Fibroblast of skin of abdomen (primary cell): ENCODE results near the gene TMEM245.

Source experiments
- DNase-seq: peaks from one replicate; pipeline ENCODE4 v3.0.0-alpha.2; 2013

Gene TMEM245

GRCh38 chr9:109062543-109062942, 57.2 kb downstream of the TMEM245 start:
- DNase-seq, result no peak

DNA sequence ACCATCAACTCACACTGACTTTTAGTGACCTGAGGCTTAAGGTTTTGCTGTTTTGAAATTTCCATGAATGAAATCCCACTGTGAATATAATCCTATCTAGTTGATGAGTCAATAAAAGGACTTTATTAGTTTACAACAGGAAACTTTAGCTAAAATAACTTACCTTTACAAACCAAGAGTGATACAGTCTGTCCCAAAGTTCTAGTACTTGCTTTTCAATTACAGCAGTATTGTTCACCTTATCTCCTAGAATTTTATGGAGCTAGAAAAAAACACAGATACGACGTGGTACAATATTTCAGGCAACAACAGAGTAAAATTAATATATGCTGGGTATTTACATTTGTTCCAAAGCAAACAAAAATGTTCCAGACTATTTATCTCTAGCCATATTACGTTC, 59.6 kb downstream of the TMEM245 start:
- DNase-seq, result no peak

DNA sequence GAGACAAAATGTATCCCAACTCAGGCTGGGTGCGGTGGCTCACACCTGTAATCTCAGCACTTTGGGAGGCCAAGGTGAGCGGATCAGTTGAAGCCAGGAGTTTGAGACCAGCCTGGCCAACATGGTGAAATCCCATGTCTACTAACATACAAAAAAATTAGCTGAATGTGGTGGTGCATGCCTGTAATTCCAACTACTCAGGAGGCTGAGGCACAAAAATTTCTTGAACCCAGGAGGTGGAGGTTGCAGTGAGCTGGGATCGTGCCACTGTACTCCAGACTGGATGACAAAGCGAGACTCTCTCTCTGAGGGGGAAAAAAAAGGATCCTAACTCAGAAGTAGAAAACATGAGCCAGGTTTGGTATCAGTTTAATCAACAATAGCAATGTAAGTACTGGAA, 66.6 kb downstream of the TMEM245 start:
- DNase-seq, result peak; percentile 8

GRCh38 chr9:109052416-109052815, 67.3 kb downstream of the TMEM245 start:
- DNase-seq, result peak; percentile 53

DNA sequence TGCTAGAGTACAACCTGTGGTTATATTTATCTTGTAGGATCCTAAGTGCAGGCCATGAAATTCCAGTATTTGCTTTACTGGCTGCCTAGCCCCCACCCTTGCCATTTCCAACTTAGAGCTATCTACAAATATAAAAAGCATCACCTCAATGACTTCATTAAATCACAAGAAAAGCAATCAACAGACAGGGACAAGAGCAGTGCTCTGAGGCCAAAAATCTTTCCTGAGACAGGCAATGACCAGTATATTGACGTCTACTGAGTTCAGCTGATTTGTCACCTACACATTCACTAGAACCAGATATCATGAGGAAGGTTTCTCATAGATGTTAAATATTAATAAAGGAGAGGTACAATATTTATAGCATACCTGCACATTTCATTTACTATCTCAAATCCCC, 68.0 kb downstream of the TMEM245 start:
- no peak for DNase-seq

DNA sequence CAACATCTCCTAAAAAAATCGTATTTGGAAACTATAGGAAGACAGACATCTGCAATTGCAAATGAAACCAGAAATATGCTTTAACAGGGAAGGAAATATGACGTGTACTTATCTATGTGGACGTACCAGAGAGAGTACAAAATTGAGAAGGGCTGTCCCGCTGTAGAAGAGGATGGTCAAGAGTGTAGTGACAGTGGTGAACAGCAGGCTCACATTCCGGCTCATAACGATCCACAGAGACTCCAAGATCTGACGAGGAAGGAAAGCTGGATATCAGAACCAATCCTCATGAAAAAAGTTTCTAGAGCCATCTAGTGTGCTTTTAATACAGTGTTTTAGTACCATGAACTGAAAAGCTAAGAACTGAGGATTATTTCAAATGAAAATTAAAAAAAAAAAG, 69.3 kb downstream of the TMEM245 start:
- DNase-seq, result no peak

DNA sequence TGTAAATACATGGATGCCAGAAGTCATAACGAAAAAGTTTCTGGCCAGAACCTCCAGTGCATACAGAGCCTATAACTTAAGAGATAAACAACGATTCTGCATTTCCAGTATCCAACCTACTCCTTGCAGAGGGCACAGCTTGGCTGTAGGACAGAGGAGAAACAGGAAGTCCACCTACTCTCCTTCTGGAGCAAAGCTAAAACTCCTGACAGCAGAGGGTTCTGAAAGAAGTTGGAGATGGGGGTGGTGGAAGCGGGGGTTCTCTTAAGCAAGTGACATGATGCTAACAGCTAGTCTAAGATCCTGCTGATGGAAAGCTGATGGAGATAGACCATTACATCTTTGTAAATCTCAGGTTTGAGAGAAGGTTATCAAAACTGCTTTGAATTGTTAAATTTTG, 70.9 kb downstream of the TMEM245 start:
- no peak for DNase-seq

GRCh38 chr9:109047259-109047658, 72.5 kb downstream of the TMEM245 start:
- DNase-seq, result no peak

- DNase-seq, result no peak
These were observed 73.4 kb downstream of the TMEM245 start for GRCh38 chr9:109046346-109046745.

DNA sequence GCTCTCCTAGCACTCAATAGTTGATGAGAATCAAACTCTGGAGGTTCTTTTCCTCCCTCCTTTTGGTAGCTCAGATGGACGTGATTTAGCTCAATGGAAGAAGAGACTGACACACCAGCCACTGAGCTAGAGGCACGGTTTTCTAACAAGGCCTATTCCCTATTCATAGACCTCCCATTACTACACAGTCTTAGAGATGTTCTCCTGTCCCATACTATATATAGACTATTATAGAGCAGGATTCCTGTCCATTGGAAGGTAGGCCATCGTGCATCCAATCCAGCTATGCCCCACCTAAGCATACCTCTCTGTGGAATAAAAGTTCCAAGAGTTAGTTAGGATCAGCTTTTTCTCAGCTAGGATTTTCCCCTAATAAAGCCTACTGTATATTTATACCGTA, 76.2 kb downstream of the TMEM245 start:
- no peak for DNase-seq

DNA sequence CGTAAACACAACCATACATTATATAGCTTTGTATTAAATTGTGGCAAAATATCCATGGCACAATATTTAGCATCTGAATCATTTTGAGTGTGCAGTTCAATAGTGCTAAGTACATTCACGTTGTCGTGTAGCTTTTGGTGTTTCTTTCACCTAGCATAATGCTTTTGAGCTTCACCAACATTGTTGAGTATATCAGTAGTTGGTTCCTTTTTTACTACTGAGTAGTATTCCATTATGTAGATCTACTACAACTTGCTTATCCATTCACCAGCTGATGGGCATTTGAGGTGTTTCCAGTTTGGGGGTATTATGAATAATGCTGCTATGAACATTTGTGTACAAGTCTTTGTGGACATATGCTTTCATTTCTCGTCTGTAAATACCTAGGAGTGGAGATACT, 79.2 kb downstream of the TMEM245 start:
- DNase-seq, result no peak

GRCh38 chr9:109039539-109039938, 80.2 kb downstream of the TMEM245 start:
- DNase-seq, result no peak

DNA sequence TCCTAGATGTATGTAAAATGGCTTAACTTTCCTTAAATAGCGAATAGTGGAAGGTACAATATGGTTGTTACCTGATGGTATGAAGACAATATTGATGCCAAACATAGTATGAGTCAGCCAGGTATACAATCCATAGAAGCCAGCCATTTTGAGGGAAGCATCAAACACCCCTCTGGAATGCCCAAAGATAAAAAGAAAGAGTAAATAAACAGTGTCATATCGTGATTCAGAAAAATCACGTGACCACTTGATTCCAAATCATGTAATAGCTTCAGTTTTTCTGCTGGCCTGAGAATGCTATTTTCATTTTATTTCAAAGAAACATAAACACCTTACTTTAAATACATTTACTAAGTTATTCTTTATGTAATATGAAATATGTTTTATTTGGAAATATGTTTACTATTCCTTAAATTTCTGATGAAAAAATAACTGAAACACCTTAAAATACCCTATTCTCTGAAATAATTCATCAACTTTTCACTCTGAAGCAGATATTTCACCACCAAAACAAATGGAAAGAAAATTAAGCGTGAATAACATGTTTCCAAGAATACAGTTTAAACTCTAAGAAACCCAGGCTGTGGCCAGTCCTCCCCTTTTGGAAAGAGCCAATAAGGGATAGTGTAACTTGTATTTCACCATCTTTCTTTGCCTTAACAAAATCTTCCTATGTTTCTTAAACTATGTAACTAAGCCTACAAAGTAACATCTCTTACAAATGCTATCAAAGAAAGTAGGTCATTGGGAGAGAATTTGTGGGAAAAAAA, 81.6 kb downstream of the TMEM245 start:
- DNase-seq, result no peak

DNA sequence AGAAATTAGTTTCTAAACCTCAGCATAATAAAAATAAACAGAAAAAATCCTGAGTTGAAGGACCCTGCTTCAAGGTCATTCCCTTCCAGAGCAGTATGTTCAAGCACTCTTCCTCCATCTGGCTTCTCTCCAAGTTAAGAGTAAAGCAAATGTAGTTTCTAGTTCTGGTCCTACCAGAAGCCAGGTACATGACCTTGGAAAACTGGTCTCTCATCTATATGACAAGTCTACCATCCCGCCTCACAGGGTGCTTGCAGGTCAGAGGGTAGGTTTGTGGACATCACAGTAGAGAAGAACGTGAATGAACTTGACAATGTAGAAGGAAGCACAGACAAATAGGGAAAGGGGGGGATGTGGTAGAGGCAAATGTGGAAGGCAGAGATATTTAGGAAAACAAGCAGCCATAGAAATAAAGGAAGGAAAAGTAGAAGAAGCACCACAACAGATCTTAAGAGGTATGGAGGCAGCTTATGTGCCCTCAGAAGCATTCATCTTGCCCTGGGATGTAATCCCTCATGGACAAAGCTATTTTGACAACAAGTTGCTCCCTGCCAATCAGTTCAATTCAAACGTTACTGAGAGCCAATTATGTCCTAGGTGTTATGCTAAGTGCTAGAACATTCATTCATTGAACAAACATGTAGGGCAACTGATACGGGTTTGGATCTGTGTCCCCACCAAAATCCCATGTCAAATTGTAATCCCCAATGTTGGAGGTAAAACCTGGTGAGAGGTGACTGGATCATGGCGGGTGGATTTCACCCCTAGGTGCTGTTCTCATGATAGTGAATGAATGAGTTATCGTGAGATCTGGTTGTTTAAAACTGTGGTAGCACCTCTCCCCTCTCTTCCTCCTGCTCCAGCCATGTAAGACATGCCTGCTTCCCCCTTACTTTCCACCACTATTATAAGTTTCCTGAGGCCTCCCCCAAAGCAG, 82.7 kb downstream of the TMEM245 start:
- no peak for DNase-seq

DNA sequence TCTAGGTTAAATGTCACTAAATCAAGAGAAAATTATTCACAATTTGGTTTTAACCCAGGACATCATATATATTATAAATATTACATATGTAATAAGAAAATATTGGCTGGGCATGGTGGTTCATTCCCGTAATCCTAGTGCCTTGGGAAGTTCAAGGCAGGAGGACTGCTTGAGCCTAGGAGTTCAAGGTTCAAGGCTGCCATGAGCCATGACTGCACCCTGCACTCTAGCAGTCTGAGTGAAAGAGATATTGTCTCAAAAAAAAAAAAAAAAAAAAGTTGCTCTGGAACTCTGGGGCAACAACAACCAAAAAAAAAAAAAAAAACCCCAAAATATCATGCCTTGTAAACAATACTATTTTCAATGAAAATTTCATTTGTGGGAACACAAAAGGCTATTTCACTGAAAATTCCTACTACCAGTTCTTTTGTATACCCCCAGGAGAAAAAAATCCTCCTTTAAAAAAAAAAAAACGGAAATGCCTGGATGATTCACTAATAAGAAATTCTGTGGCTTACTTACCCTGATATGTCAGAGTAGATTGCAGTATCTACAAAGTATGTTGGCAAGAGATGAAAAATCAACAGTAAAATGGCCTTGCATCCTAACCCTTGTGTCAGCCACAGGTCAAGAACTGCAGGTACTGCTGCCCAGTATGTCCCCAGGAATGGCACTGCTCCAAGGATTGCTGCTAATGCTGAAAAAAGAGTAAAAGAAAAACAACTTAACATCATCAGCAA, 83.9 kb downstream of the TMEM245 start:
- DNase-seq, result peak; percentile 84

DNA sequence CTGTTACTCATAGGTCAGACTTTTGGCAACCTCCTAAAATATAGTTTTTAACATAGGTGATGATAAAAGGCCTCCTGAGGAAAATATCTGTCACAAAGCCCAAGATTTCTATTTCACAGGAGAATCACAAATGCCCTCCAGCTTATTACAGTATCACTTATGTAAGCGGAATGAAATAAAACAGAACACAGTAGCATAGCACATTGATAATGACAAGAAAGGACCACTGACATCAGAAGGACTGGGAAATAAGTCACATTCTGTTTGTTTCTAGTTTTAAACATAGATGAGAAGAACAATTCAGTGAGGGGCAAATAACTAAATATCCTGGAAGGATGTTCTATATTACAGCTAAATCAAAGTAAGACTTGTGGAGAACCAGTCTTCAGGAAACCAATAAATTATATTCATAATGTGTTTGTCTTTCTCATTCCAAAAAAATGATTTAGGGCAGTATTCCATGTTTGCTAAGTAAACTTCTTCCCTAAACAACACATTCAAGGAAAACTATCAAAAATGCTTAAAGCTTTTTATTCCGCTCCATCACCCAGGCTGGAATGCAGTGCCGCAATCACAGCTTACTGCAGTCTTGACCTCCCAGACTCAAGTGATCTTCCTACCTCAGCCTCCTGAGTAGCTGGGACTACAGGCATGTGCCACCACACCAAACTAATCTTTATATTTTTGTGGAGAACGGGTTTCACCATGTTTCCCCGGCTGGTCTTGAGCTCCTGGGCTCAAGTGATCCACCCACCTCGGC, 85.6 kb downstream of the TMEM245 start:
- DNase-seq, result peak; percentile 34

- peak; percentile 32 for DNase-seq
These were observed 88.5 kb downstream of the TMEM245 start for GRCh38 chr9:109031241-109031640.

- DNase-seq, result no peak
These were observed 89.3 kb downstream of the TMEM245 start for GRCh38 chr9:109030426-109030825.

- DNase-seq, result no peak
These were observed 91.3 kb downstream of the TMEM245 start for GRCh38 chr9:109028457-109028856.

DNA sequence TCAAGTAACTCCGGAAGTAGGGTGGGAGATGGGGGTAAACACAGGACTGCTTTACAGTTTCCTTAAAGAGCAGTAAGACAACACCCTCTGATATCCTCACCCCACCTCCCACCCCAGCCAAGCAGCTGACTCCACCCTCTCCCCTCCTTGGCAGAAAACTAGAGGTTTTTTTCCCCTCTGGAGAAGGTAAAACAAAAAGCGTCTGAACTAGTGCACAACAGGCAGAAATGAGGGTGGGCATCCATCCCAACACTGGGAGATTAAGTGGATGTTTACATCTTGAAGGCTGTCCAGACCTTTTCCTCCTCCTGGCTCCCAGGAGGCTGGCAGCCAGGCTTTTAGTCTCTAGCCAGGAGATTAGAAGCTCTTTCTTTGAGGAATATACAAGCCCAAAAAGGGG, 92.6 kb downstream of the TMEM245 start:
- no peak for DNase-seq

GRCh38 chr9:109026306-109026705, 93.4 kb downstream of the TMEM245 start:
- no peak for DNase-seq

- DNase-seq, result no peak
These were observed 96.9 kb downstream of the TMEM245 start for GRCh38 chr9:109022873-109023272.
